ENCODE measurements around the gene WAS.

GRCh38 chrX:48689208-48689920 lies 5.8 kb downstream of the WAS start:
- no peak for TF ChIP-seq SP1 (IDR thresholded peaks at IDR 0.05)
- no peak for TF ChIP-seq SUZ12 (IDR thresholded peaks at IDR 0.05)
- no peak for TF ChIP-seq TARDBP (IDR thresholded peaks at IDR 0.05)
- no peak for TF ChIP-seq FOXK2 (IDR thresholded peaks at IDR 0.05)
- no peak for TF ChIP-seq PKNOX1 (IDR thresholded peaks at IDR 0.05)
- no peak for TF ChIP-seq ARNT (IDR thresholded peaks at IDR 0.05)
- TF ChIP-seq ELF4 (IDR thresholded peaks at IDR 0.05): no peak
